HepG2 (cell line): Measurements from ENCODE around the gene PBX4. TPM values are rescaled to one million over a fixed set of nuclear protein-coding genes. Genes with fewer than 3 reads are reported as not detected.

Experiments used
- ASH2L ChIP-seq: fragments of 300-600, 200-600 bp; sonication (generic); IDR thresholded peaks from 2 replicates; pipeline ENCODE4 v1.7.0; 2017; ENCODE audit warnings: low read depth, mild to moderate bottlenecking, moderate library complexity, mixed read lengths, low read length; ENCODE audit not compliant: insufficient read length
- CCDC6 ChIP-seq: sonication (generic); formaldehyde crosslinking; IDR thresholded peaks from 2 replicates; pipeline ENCODE4 v1.8.1; 2022; ENCODE audit warnings: mild to moderate bottlenecking, missing genetic modification reagents, moderate library complexity
- EEA1 ChIP-seq: sonication (generic); formaldehyde crosslinking; IDR thresholded peaks from 2 replicates; pipeline ENCODE4 v1.5.1; 2020; ENCODE audit warnings: mild to moderate bottlenecking, missing genetic modification reagents, borderline replicate concordance
- NFE2L2 ChIP-seq: fragments of 150-350 bp; IDR thresholded peaks from 2 replicates; pipeline ENCODE4 v1.6.1; 2014; ENCODE audit warnings: low read length
- NR1H2 ChIP-seq: sonication (generic); formaldehyde crosslinking; IDR thresholded peaks from 2 replicates; pipeline ENCODE4 v1.8.1; 2022; ENCODE audit warnings: low read depth, missing genetic modification reagents, borderline replicate concordance
- ONECUT2 ChIP-seq: sonication (generic); formaldehyde crosslinking; IDR thresholded peaks from 2 replicates; pipeline ENCODE4 v1.4.0; 2020; ENCODE audit warnings: missing genetic modification reagents
- PHF8 ChIP-seq: sonication (generic); formaldehyde crosslinking; IDR thresholded peaks from 2 replicates; pipeline ENCODE4 v1.5.0; 2020; ENCODE audit warnings: missing genetic modification reagents
- RNF2 ChIP-seq: fragments of 450-650 bp; conservative IDR thresholded peaks from 2 replicates; pipeline ENCODE4 v1.6.1; 2016; ENCODE audit warnings: low read depth
- SOX13 ChIP-seq, 3 experiments: fragments of 450-650 bp in 1 of 3; sonication (generic) in 1 of 3; formaldehyde crosslinking in 1 of 3; IDR thresholded peaks in 2 of 3; conservative IDR thresholded peaks in 1 of 3; 2 replicates each; pipeline versions ENCODE4 v1.5.0 to v1.6.1; 2016 to 2020; ENCODE audit warnings: antibody characterized with exemption in 1 of 3, mild to moderate bottlenecking in 1 of 3, missing compliant biosample characterization in 1 of 3, missing genetic modification reagents in 1 of 3, moderate library complexity in 1 of 3
- SPEN ChIP-seq: sonication (generic); formaldehyde crosslinking; IDR thresholded peaks from 2 replicates; pipeline ENCODE4 v1.5.1; 2020; ENCODE audit warnings: low read depth, mild to moderate bottlenecking, missing genetic modification reagents
- ZNF12 ChIP-seq: sonication (generic); formaldehyde crosslinking; IDR thresholded peaks from 2 replicates; pipeline ENCODE4 v1.5.0; 2020; ENCODE audit warnings: missing genetic modification reagents
- ZNF160 ChIP-seq: sonication (generic); formaldehyde crosslinking; IDR thresholded peaks from 2 replicates; pipeline ENCODE4 v1.8.0; 2022; ENCODE audit warnings: mild to moderate bottlenecking, inconsistent platforms, missing genetic modification reagents
- ZNF776 ChIP-seq: sonication (generic); formaldehyde crosslinking; IDR thresholded peaks from 2 replicates; pipeline ENCODE4 v1.4.0; 2020; ENCODE audit warnings: mild to moderate bottlenecking, missing genetic modification reagents
- ZSCAN31 ChIP-seq: sonication (generic); formaldehyde crosslinking; IDR thresholded peaks from 2 replicates; pipeline ENCODE4 v1.5.0; 2020; ENCODE audit warnings: low read depth, mild to moderate bottlenecking, missing genetic modification reagents
- polyA plus RNA-seq, 8 experiments: library from polyadenylated mRNA; depleted of rRNA in 3 of 8; stranded (reverse) in 7 of 8; unstranded in 1 of 8; fragments of >200 nt; fragmentation: Illumina TruSeq in 4 of 8; extraction: Trizol in 4 of 8; gene quantifications; 2 replicates each; pipeline versions ENCODE4 v1.2.1 to v1.2.3, GENCODE V29; 2011 to 2016; ENCODE audit warnings: low read depth in 4 of 8, missing spikeins in 1 of 8, mixed read lengths in 1 of 8; ENCODE audit not compliant: insufficient read depth in 1 of 8
- total RNA-seq, 5 experiments: library from RNA; depleted of rRNA; stranded (reverse); fragments of >200 nt; fragmentation: Illumina TruSeq; extraction: Trizol; gene quantifications; 2 replicates each; pipeline ENCODE4 v1.2.3, GENCODE V29; 2016; ENCODE audit warnings: low read depth in 1 of 5
- TF ChIP-seq, protein P1 (sequence below): sonication (generic); formaldehyde crosslinking; IDR thresholded peaks from 2 replicates; pipeline ENCODE4 v1.5.0; 2020; ENCODE audit warnings: mild to moderate bottlenecking, missing genetic modification reagents, borderline replicate concordance
- TF ChIP-seq, protein P2 (sequence below): sonication (generic); formaldehyde crosslinking; IDR thresholded peaks from 2 replicates; pipeline ENCODE4 v1.8.0; 2022; ENCODE audit warnings: mild to moderate bottlenecking, missing genetic modification reagents, moderate library complexity
- TF ChIP-seq, protein P3 (sequence below): sonication (generic); formaldehyde crosslinking; IDR thresholded peaks from 2 replicates; pipeline ENCODE4 v1.4.0; 2020; ENCODE audit warnings: missing genetic modification reagents

Gene PBX4
- total and polyA plus RNA-seq, 2 of the 13 experiments (the other 11 are each of a cell fraction or from before 2014, with no cell fraction given) = not detected

DNA sequence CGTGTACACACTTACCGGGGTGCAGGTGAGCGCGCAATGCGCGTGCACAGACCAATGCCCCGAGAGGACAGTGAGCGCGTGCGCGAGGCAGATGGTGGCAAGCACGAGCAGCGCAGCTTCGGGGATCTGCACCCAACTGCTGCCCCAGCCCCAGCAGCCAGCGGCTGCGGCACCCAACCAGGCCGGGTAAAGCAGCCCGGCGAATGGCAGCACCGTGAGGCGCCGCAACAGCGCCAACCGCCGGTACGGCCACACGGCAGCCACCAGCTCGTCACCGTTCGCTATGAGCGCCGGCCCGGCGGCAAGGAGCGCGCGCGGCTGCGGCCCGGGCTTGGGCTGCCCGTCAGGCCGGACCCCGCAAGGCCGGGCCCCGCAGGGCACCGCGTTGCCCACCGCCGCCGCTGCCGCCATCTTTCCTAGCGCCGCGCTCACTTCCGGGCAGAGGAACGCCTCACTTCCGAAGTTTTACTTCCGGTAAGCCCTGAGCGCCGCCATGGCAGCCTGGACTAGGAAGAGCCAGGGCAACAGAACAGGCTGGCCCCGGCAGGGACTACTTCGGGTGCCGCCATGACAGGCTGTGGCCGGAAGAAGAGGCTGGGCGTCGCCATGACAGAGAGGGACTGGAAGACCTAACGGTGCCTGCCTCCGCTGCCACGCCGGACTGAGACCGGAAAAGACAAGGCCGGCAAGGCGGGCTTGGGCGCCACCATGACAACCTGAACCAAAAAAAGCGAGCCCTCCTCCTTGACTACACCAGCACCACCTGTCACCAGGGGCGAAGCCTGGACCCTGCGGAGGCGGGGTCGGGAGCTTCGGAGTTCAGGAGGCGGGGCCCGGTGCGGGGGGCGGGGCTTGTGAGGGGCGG lies 45.0 kb upstream of the PBX4 start, which contains the start of gene ATP13A1 (continued):
- TF ChIP-seq, protein P1, sequence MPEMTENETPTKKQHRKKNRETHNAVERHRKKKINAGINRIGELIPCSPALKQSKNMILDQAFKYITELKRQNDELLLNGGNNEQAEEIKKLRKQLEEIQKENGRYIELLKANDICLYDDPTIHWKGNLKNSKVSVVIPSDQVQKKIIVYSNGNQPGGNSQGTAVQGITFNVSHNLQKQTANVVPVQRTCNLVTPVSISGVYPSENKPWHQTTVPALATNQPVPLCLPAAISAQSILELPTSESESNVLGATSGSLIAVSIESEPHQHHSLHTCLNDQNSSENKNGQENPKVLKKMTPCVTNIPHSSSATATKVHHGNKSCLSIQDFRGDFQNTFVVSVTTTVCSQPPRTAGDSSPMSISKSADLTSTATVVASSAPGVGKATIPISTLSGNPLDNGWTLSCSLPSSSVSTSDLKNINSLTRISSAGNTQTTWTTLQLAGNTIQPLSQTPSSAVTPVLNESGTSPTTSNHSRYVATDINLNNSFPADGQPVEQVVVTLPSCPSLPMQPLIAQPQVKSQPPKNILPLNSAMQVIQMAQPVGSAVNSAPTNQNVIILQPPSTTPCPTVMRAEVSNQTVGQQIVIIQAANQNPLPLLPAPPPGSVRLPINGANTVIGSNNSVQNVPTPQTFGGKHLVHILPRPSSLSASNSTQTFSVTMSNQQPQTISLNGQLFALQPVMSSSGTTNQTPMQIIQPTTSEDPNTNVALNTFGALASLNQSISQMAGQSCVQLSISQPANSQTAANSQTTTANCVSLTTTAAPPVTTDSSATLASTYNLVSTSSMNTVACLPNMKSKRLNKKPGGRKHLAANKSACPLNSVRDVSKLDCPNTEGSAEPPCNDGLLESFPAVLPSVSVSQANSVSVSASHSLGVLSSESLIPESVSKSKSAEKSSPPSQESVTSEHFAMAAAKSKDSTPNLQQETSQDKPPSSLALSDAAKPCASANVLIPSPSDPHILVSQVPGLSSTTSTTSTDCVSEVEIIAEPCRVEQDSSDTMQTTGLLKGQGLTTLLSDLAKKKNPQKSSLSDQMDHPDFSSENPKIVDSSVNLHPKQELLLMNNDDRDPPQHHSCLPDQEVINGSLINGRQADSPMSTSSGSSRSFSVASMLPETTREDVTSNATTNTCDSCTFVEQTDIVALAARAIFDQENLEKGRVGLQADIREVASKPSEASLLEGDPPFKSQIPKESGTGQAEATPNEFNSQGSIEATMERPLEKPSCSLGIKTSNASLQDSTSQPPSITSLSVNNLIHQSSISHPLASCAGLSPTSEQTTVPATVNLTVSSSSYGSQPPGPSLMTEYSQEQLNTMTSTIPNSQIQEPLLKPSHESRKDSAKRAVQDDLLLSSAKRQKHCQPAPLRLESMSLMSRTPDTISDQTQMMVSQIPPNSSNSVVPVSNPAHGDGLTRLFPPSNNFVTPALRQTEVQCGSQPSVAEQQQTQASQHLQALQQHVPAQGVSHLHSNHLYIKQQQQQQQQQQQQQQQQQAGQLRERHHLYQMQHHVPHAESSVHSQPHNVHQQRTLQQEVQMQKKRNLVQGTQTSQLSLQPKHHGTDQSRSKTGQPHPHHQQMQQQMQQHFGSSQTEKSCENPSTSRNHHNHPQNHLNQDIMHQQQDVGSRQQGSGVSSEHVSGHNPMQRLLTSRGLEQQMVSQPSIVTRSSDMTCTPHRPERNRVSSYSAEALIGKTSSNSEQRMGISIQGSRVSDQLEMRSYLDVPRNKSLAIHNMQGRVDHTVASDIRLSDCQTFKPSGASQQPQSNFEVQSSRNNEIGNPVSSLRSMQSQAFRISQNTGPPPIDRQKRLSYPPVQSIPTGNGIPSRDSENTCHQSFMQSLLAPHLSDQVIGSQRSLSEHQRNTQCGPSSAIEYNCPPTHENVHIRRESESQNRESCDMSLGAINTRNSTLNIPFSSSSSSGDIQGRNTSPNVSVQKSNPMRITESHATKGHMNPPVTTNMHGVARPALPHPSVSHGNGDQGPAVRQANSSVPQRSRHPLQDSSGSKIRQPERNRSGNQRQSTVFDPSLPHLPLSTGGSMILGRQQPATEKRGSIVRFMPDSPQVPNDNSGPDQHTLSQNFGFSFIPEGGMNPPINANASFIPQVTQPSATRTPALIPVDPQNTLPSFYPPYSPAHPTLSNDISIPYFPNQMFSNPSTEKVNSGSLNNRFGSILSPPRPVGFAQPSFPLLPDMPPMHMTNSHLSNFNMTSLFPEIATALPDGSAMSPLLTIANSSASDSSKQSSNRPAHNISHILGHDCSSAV (CRISPR knock-in tag) = no peak
- TF ChIP-seq ONECUT2 = no peak
- TF ChIP-seq CCDC6 (CRISPR knock-in tag) = peak; percentile 90; the same call in 1 of the 2 replicates
- TF ChIP-seq, protein P2, sequence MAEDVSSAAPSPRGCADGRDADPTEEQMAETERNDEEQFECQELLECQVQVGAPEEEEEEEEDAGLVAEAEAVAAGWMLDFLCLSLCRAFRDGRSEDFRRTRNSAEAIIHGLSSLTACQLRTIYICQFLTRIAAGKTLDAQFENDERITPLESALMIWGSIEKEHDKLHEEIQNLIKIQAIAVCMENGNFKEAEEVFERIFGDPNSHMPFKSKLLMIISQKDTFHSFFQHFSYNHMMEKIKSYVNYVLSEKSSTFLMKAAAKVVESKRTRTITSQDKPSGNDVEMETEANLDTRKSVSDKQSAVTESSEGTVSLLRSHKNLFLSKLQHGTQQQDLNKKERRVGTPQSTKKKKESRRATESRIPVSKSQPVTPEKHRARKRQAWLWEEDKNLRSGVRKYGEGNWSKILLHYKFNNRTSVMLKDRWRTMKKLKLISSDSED = no peak
- no peak for TF ChIP-seq SOX13 (IDR thresholded peaks at IDR 0.05)
- peak in 1 of 2 experiments; percentile 22; a peak in 1 of 4 replicates for TF ChIP-seq SOX13 (CRISPR knock-in tag; conservative IDR thresholded peaks at IDR 0.05 in 1 of 2, IDR thresholded peaks at IDR 0.05 in 1 of 2)
- 0 out of 2 replicates have a peak, but pooled peaks have one; percentile 21 for TF ChIP-seq ZNF160
- TF ChIP-seq, protein P3, sequence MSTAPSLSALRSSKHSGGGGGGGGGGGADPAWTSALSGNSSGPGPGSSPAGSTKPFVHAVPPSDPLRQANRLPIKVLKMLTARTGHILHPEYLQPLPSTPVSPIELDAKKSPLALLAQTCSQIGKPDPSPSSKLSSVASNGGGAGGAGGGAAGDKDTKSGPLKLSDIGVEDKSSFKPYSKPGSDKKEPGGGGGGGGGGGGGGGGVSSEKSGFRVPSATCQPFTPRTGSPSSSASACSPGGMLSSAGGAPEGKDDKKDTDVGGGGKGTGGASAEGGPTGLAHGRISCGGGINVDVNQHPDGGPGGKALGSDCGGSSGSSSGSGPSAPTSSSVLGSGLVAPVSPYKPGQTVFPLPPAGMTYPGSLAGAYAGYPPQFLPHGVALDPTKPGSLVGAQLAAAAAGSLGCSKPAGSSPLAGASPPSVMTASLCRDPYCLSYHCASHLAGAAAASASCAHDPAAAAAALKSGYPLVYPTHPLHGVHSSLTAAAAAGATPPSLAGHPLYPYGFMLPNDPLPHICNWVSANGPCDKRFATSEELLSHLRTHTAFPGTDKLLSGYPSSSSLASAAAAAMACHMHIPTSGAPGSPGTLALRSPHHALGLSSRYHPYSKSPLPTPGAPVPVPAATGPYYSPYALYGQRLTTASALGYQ (CRISPR knock-in tag) = no peak
- TF ChIP-seq RNF2 = no peak; the same call in 1 of the 2 replicates
- peak; percentile 71 for TF ChIP-seq PHF8 (CRISPR knock-in tag)
- TF ChIP-seq SPEN (CRISPR knock-in tag) = peak; percentile 37; the same call in 1 of the 2 replicates
- no peak for TF ChIP-seq NR1H2 (CRISPR knock-in tag)
- no peak for TF ChIP-seq EEA1 (CRISPR knock-in tag)
- peak; percentile 78 for TF ChIP-seq ZSCAN31 (CRISPR knock-in tag)
- no peak for TF ChIP-seq ZNF12 (CRISPR knock-in tag)
- peak; percentile 87 for TF ChIP-seq ASH2L
- no peak for TF ChIP-seq NFE2L2
- peak; percentile 24; the same call in 1 of the 2 replicates for TF ChIP-seq ZNF776
